EH (cell line): ENCODE data around the gene TNFRSF17.
"Not testable (repeated sequence)": the region's sequence is repeated elsewhere in the genome, so short reads cannot be mapped to it uniquely, and the experiment has no call there.

Source experiments
- DNase-seq: peaks from one replicate; pipeline ENCODE4 v3.0.0-alpha.2; 2015; ENCODE audit warnings: low read depth

TNFRSF17 gene

GRCh38 chr16:11964761-11965551 lies at the start of gene TNFRSF17:
TSS of gene TNFRSF17 (plus strand) at chr16:11965210. CDS start at chr16:11965325, 115 bp downstream.
- peak; percentile 35 for DNase-seq

GRCh38 chr16:11915644-11916523 lies 49.1 kb upstream of the TNFRSF17 start, which contains the start of gene GSPT1:
TSS of gene GSPT1 (minus strand) at chr16:11915956. CDS start at chr16:11915720, 236 bp downstream.
- DNase-seq = peak; percentile 98

GRCh38 chr16:11916524-11917285 lies 48.3 kb upstream of the TNFRSF17 start:
- peak; percentile 83 for DNase-seq

- DNase-seq = not testable (repeated sequence)
Observed at GRCh38 chr16:11924046-11924445, 41.0 kb upstream of the TNFRSF17 start.

- DNase-seq = not testable (repeated sequence)
Observed at GRCh38 chr16:11927350-11927749, 37.7 kb upstream of the TNFRSF17 start.

- not testable (repeated sequence) for DNase-seq
Observed at GRCh38 chr16:11941945-11942344, 23.1 kb upstream of the TNFRSF17 start, which contains the start of gene NPIPB2. TSS of gene NPIPB2 (minus strand) at chr16:11942045. CDS start at chr16:11942045, 0 bp downstream.

- DNase-seq = peak; percentile 13
Observed at GRCh38 chr16:11946433-11946832, 18.6 kb upstream of the TNFRSF17 start.

GRCh38 chr16:11948819-11949218 lies 16.2 kb upstream of the TNFRSF17 start:
- DNase-seq = no peak

- DNase-seq = peak; percentile 75
Observed at GRCh38 chr16:11949527-11949926, 15.5 kb upstream of the TNFRSF17 start.

GRCh38 chr16:11950388-11950787 lies 14.6 kb upstream of the TNFRSF17 start:
- no peak for DNase-seq

- peak; percentile 45 for DNase-seq
Observed at GRCh38 chr16:11953576-11953975, 11.4 kb upstream of the TNFRSF17 start.

GRCh38 chr16:11955713-11956123 lies 9.3 kb upstream of the TNFRSF17 start:
- peak; percentile 99 for DNase-seq

- no peak for DNase-seq
Observed at GRCh38 chr16:11956558-11956957, 8.5 kb upstream of the TNFRSF17 start.

- peak; percentile 6 for DNase-seq
Observed at GRCh38 chr16:11957591-11958395, 7.2 kb upstream of the TNFRSF17 start.

GRCh38 chr16:11962457-11962856 lies 2.6 kb upstream of the TNFRSF17 start:
- not testable (repeated sequence) for DNase-seq

GRCh38 chr16:11962978-11963377 lies 2.0 kb upstream of the TNFRSF17 start:
- not testable (repeated sequence) for DNase-seq

- no peak for DNase-seq
Observed at GRCh38 chr16:11963706-11964105, 1.3 kb upstream of the TNFRSF17 start.

GRCh38 chr16:11966173-11966572 lies 1.2 kb downstream of the TNFRSF17 start:
- DNase-seq = no peak

- DNase-seq = no peak
Observed at GRCh38 chr16:11967195-11967911, 2.3 kb downstream of the TNFRSF17 start.

- no peak for DNase-seq
Observed at GRCh38 chr16:11968577-11968976, 3.6 kb downstream of the TNFRSF17 start.
